HG03103 (cell line): ENCODE results near the gene BCKDHA.
A peak's percentile ranks its signal among the peaks of the same experiment; 100 is the strongest.

Source experiments
- ATAC-seq: cut with Tn5 transposase; IDR thresholded peaks from one replicate; pipeline ENCODE4 v1.9.1; 2021; ENCODE audit warnings: low read depth; ENCODE audit not compliant: unreplicated experiment

Gene BCKDHA

GRCh38 chr19:41397086-41398049 lies at the start of gene BCKDHA, which contains the start of gene EXOSC5:
Gene BCKDHA (plus strand): TSS chr19:41397818. CDS start chr19:41397828, 10 bp downstream.
Gene EXOSC5 (minus strand): TSS chr19:41397359. CDS start chr19:41397328, 31 bp downstream.
- ATAC-seq = peak; percentile 84

DNA sequence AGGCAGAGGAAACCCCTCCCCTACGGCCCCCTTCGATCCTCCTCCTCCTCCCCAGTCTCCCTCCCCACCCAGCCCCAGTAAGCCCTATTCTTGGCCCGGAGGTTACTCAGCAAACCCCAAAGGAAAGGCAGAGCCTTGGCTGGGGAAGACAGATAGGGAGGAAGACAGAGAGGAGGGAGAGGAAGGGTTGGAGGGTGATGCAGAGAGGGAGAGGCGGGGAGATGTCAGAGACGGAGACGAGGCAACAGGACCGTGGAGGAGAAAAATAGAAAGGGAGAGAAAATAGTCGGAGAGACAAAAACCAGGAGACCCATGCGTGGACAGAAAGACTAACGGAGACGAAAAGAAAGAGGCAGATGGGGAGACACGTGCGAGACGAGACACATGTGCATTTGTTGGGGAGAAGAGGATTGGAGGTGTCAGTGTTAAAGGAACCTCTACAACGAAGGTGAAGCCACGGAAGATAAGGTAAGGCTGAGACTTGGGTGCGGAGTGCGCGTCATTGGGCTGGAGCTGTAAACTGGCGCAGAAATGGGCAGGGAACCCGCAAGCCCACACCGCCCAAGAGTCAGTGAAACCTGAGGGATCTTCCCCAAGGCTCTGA lies 46.8 kb upstream of the BCKDHA start:
- no peak for ATAC-seq

- no peak for ATAC-seq
Measured at GRCh38 chr19:41351339-41352245, 46.0 kb upstream of the BCKDHA start.

DNA sequence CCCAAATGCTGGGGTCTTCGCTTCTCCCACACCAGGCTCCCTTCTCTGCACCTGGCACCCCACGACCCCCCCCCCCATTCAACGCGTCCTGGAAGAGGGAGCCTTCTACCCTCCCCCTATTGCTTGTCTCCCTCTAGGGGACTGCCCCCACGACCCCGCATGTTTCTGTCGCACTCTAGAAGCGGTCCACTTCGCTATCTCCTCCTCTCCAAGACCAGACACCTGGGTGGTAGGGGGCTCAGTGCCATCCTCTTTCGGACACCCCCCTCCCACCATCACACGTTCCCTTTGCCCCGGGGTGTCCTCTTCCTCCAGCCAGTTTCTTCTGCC lies 45.4 kb upstream of the BCKDHA start:
- no peak for ATAC-seq

GRCh38 chr19:41352609-41353465 lies 44.8 kb upstream of the BCKDHA start:
- no peak for ATAC-seq

GRCh38 chr19:41353466-41354342 lies 43.9 kb upstream of the BCKDHA start, which contains the start of gene TGFB1:
Gene TGFB1 (minus strand): TSS chr19:41353922. CDS start chr19:41353044, 878 bp downstream.
- peak; percentile 31 for ATAC-seq

- no peak for ATAC-seq
Measured at GRCh38 chr19:41354343-41354953, 43.2 kb upstream of the BCKDHA start.

GRCh38 chr19:41355035-41355434 lies 42.6 kb upstream of the BCKDHA start:
- no peak for ATAC-seq

GRCh38 chr19:41355802-41356201 lies 41.8 kb upstream of the BCKDHA start:
- ATAC-seq = no peak

- no peak for ATAC-seq
Measured at GRCh38 chr19:41356984-41357739, 40.5 kb upstream of the BCKDHA start.

DNA sequence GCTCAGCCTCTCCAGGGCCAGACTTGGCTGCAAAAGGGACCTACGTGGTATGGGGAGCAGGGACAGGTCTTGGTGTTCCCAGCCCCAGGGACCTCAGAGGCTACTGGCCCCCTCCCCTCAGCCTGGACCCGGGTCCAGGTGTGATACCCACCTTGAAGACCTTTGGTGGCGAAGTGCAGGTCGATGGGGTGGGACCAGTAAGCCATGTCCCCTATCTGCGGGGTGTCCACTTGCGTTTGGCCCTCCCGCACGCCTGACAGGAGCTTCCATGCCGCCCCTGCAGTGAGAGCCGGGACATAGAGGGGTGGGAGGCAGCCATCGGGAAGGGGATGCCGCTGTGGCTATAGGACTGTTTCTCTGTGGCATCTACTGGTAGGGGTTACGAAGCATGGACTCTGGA lies 39.9 kb upstream of the BCKDHA start:
- no peak for ATAC-seq

DNA sequence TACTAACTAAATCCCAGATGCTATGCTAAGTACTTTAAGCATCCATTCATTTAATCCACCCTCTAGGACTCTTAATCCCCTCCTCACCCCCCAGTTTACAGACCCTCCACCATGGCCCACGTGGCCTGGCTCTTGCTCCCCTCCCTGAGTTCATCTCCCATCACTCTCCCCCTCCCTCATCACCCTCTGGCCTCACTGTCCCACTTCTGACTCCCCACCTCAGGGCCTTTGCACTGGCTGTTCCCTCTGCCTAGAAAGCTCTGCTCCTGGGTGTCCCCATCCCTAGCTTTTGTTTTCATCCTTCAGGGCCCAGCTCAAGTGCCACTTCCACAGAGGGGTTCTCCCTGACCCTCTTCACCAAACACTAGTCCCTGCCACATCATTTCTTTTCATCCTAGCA lies 37.9 kb upstream of the BCKDHA start:
- no peak for ATAC-seq

DNA sequence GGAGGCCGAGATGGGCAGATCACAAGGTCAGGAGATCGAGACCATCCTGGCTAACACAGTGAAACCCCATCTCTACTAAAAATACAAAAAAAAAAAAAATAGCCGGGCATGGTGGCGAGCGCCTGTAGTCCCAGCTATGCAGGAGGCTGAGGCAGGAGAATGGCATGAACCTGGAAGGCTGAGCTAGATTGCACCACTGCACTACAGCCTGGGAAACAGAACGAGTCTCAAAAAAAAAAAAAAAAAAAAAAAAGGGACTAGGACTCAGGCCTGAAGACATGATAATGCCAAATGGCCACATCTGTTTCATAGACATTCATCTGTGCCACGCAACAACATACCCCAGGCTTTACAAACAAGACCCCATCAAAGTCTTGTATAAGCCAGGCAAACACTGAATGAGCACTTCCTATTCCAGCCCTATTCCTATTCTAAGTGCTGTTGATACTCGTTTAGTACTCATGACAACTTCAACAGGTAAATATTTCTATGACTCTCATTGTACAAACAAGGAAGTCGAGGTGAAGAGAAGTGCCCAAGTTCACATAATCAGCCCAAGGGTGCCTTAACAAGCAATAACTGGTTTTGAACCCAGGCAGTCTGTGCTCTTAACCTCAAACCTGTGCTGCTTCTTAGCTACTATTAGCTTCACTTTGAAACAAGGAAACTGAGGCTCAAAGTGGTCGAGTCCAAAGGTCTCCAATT lies 35.3 kb upstream of the BCKDHA start:
- no peak for ATAC-seq

- no peak for ATAC-seq
Measured at GRCh38 chr19:41363371-41363752, 34.3 kb upstream of the BCKDHA start.

DNA sequence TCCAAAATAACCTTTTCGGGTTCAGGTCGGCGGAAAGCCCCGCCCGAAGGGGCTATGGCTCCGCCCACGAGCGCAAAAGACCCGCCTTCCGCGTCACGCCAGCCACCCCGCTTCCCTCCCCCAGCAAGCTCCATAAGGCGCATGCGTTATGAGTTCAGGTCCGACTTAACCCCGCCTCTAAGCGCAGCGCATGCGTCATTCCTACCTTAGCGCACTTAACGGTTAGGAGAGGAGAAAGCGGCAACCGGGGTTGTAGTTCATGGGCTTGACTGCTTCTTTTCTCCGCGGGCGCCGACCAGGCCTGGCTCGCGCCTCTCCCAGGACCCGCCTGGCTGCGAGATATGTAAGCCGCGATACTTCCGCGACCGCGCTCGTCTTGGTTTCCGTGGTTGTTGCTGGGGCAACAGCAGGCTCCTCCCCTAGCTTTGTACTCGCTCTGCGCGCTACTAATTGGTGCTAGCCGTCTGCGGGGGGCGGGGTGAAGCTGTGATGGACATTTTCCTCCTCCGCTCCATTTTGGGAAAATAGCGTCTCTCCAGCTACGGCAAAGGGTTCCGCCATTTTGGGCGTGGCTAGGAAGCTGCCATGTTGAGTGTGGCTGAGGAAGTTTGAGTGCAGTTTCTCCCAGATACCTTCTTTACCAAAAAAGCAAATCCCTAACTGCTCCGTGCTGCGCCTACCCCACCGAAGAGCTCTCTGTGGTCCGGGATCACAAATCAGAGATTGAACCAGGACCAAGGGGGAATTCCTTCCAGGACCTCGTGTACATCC lies 33.7 kb upstream of the BCKDHA start, which contains the start of gene B9D2:
TSS of gene B9D2 (minus strand) at position 397 of the 771 bp plus-strand sequence. CDS start 630 bp downstream, outside the sequence.
- ATAC-seq = peak; percentile 76
